GM23338 (cell line): ENCODE data around the gene COL8A1. TPM values are rescaled to one million over a fixed set of nuclear protein-coding genes. Genes with fewer than 3 reads are reported as not detected.

Source experiments
- ATAC-seq: fragments of 200-7000 bp; cut with Tn5 transposase; 3 replicates; pipeline ENCODE4 v1.9.1; 2020
- DNase-seq: peaks from one replicate; pipeline ENCODE4 v3.0.0-alpha.2; 2015; ENCODE audit warnings: low spot score
- H2AFZ ChIP-seq: fragments of 200-600 bp; sonication (generic); 2 replicates; pipeline ENCODE4 v1.8.0; 2016; ENCODE audit warnings: antibody characterized with exemption, mild to moderate bottlenecking, moderate library complexity
- H3F3A ChIP-seq: fragments of 200-600 bp; sonication (generic); replicated peaks from 2 replicates; pipeline ENCODE4 v1.8.0; 2017; ENCODE audit warnings: antibody characterized with exemption, mixed run types, low read depth
- H3K27ac ChIP-seq: fragments of 200-600 bp; sonication (generic); 2 replicates; pipeline ENCODE4 v1.6.1; 2016; ENCODE audit warnings: low read depth
- H3K27me3 ChIP-seq: fragments of 200-600 bp; sonication (generic); 2 replicates; pipeline ENCODE4 v1.8.0; 2016; ENCODE audit warnings: mild to moderate bottlenecking, mixed run types, moderate library complexity; ENCODE audit not compliant: insufficient read depth
- H3K36me3 ChIP-seq: fragments of 200-600 bp; sonication (generic); 2 replicates; pipeline ENCODE4 v1.8.0; 2016; ENCODE audit warnings: mild to moderate bottlenecking; ENCODE audit not compliant: insufficient read depth
- H3K4me1 ChIP-seq: fragments of 200-600 bp; sonication (generic); 2 replicates; pipeline ENCODE4 v1.8.0; 2016; ENCODE audit warnings: mild to moderate bottlenecking, moderate library complexity; ENCODE audit not compliant: insufficient read depth
- H3K4me2 ChIP-seq: fragments of 200-600 bp; sonication (generic); 2 replicates; pipeline ENCODE4 v1.7.1; 2017; ENCODE audit warnings: mixed run types
- H3K4me3 ChIP-seq: fragments of 200-600 bp; sonication (generic); 2 replicates; pipeline ENCODE4 v1.6.1; 2016; ENCODE audit warnings: mixed run types
- H3K79me2 ChIP-seq: fragments of 200-600 bp; sonication (generic); replicated peaks from 2 replicates; pipeline ENCODE4 v1.8.0; 2017; ENCODE audit warnings: mild to moderate bottlenecking; ENCODE audit not compliant: insufficient read depth
- H3K9me2 ChIP-seq: fragments of 200-600 bp; sonication (generic); 2 replicates; pipeline ENCODE4 v1.8.0; 2017; ENCODE audit not compliant: insufficient read depth
- H4K20me1 ChIP-seq: fragments of 200-600 bp; sonication (generic); replicated peaks from 2 replicates; pipeline ENCODE4 v1.8.0; 2017; ENCODE audit warnings: mild to moderate bottlenecking; ENCODE audit not compliant: insufficient read depth
- H3K27ac Mint-ChIP-seq: 2 replicates; pipeline ENCODE4 v1.8.0; 2020; ENCODE audit warnings: inconsistent platforms, mild to moderate bottlenecking, moderate library complexity, mixed read lengths
- H3K27me3 Mint-ChIP-seq: 3 replicates; pipeline ENCODE4 v1.8.0; 2022; ENCODE audit warnings: low read depth, mild to moderate bottlenecking, moderate library complexity, mixed read lengths, inconsistent platforms; ENCODE audit not compliant: insufficient read depth, poor library complexity
- H3K36me3 Mint-ChIP-seq: 3 replicates; pipeline ENCODE4 v1.8.0; 2021; ENCODE audit warnings: low read depth, mild to moderate bottlenecking, inconsistent platforms, moderate library complexity, mixed read lengths
- H3K4me1 Mint-ChIP-seq: 3 replicates; pipeline ENCODE4 v1.8.0; 2020; ENCODE audit warnings: mild to moderate bottlenecking, inconsistent platforms, mixed read lengths
- H3K4me3 Mint-ChIP-seq: 3 replicates; pipeline ENCODE4 v1.8.0; 2021; ENCODE audit warnings: moderate library complexity, mild to moderate bottlenecking, inconsistent platforms, mixed read lengths
- H3K9me3 Mint-ChIP-seq: 3 replicates; pipeline ENCODE4 v1.8.0; 2020; ENCODE audit warnings: moderate library complexity, mild to moderate bottlenecking, inconsistent platforms, mixed read lengths
- CREB1 ChIP-seq: fragments of 250-450 bp; sonication (Bioruptor Pico); IDR thresholded peaks from 2 replicates; pipeline ENCODE4 v1.5.0; 2020; ENCODE audit warnings: low read depth, mild to moderate bottlenecking, moderate library complexity
- CTCF ChIP-seq, 2 experiments: fragments of 200-600 bp in 1 of 2; sonication (generic) in 1 of 2; conservative IDR thresholded peaks; 2 replicates each; pipeline versions ENCODE4 v1.5.1 to v1.6.1; 2016 to 2017; ENCODE audit warnings: antibody characterized with exemption in 2 of 2, low read depth in 2 of 2, mild to moderate bottlenecking in 2 of 2, moderate library complexity in 1 of 2
- ETS1 ChIP-seq: IDR thresholded peaks from 2 replicates; pipeline ENCODE4 v1.6.1; 2016; ENCODE audit warnings: antibody characterized with exemption
- EZH2phosphoT487 ChIP-seq: fragments of 200-600 bp; sonication (generic); IDR thresholded peaks from one replicate; pipeline ENCODE4 v1.8.1; 2018; ENCODE audit warnings: antibody characterized with exemption; ENCODE audit not compliant: unreplicated experiment
- JUNB ChIP-seq: IDR thresholded peaks from one replicate; pipeline ENCODE4 v1.6.1; 2016; ENCODE audit warnings: antibody characterized with exemption; ENCODE audit not compliant: unreplicated experiment
- NANOG ChIP-seq: IDR thresholded peaks from 2 replicates; pipeline ENCODE4 v1.6.1; 2016; ENCODE audit warnings: antibody characterized with exemption, borderline replicate concordance
- STAT1 ChIP-seq: IDR thresholded peaks from one replicate; pipeline ENCODE4 v1.6.1; 2016; ENCODE audit warnings: antibody characterized with exemption; ENCODE audit not compliant: unreplicated experiment
- ZNF114 ChIP-seq: fragments of 250-450 bp; sonication (Bioruptor Pico); IDR thresholded peaks from 2 replicates; pipeline ENCODE4 v1.5.0; 2020; ENCODE audit warnings: mild to moderate bottlenecking, moderate library complexity
- ZNF331 ChIP-seq: fragments of 250-450 bp; sonication (Bioruptor Pico); IDR thresholded peaks from 2 replicates; pipeline ENCODE4 v1.5.0; 2020; ENCODE audit warnings: low read depth, mild to moderate bottlenecking, moderate library complexity
- polyA plus RNA-seq: library from polyadenylated mRNA; unstranded; fragments of >200 nt; fragmentation: Nextera tagmentation; extraction: Ambion mirVana; gene quantifications from 2 replicates; pipeline ENCODE4 v1.2.1, GENCODE V29; 2016
- total RNA-seq: library from RNA; depleted of rRNA; stranded (reverse); fragments of >200 nt; shearing (Covaris generic); gene quantifications from 2 replicates; pipeline ENCODE4 v1.2.3, GENCODE V29; 2014
- TF ChIP-seq, protein P1 (sequence below): IDR thresholded peaks from one replicate; pipeline ENCODE4 v1.6.1; 2018; ENCODE audit warnings: antibody characterized with exemption; ENCODE audit not compliant: unreplicated experiment

Gene COL8A1
- total and polyA plus RNA-seq, 2 experiments from 2014 or later, result 0.26 to 0.97 TPM

DNA sequence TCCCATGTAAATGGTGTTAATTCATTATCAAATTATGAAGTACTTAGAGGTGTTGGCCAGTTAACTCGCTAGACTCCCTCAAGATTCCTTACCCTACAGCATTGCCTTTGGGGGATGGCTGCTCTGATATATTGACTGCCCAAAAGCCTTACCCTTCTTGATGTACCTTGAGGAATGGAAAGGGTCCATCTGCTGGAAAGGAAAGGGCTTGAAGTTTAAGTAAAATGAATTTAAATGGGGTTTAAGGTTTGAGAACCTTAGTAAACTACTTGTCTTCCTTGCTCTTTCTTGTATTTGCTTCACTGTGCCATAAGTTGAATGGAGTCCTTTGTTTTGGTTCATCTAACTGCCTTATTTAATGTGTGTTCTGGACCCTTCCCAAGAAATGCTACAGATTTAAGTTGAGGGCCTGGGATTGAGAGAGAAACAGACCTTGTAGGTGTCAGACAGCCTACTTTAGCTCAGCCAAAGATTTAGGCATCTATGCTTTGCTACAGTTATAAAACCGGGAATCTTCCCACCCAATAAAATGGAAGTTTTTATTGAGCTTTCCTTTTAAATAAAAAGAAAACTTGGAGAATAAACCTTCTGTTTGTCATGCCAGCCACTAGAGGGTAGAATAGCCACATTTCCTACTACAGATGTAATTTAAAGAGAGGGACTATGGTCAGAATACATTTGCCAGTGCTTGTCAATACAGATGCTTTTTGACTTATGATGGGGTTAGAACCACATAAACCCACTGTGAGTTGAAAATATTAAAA is 204.6 kb downstream of the COL8A1 start:
- Histone ChIP-seq H3K27ac (no peak overlapping the region), H3K4me1 (peaks cover 9% of the 10 kb centered on the region), H3F3A (no peaks in the 10 kb centered on the region), H3K9me2 (no peaks in the 10 kb centered on the region), H3K27me3 (no peaks in the 10 kb centered on the region), H3K4me3 (no peak overlapping the region), H2AFZ (no peak overlapping the region), H3K4me2 (no peak overlapping the region), H3K36me3 (no peaks in the 10 kb centered on the region), H4K20me1 (no peaks in the 10 kb centered on the region), H3K79me2 (peaks cover 54% of the 10 kb centered on the region)
- Mint-ChIP-seq H3K4me1 (peaks cover 34% of the 10 kb centered on the region), H3K27ac (peak overlapping the region; percentile 0; the same call in 1 of the 2 replicates), H3K4me3 (no peak overlapping the region), H3K27me3 (peaks cover 3% of the 10 kb centered on the region), H3K9me3 (no peaks in the 10 kb centered on the region), H3K36me3 (no peaks in the 10 kb centered on the region)
- ATAC-seq (peak; percentile 83), DNase-seq (peak; percentile 75)
- TF ChIP-seq CTCF (conservative IDR thresholded peaks at IDR 0.05; ENCODE audit: low read depth in 2 of 2) (peak; percentile 64 to 80), STAT1 (no peak)

- H3K9me2 ChIP-seq, result no peaks in the 10 kb centered on the region
- Mint-ChIP-seq H3K36me3 (no peaks in the 10 kb centered on the region), H3K9me3 (no peaks in the 10 kb centered on the region), H3K27me3 (peaks cover 3% of the 10 kb centered on the region), H3K27ac (no peak overlapping the region; the same call in 1 of the 2 replicates), H3K4me3 (no peak overlapping the region), H3K4me1 (peaks cover 34% of the 10 kb centered on the region)
- peaks cover 57% of the 10 kb centered on the region for H3K79me2 ChIP-seq
- H3K27ac ChIP-seq, result no peak overlapping the region
- H3K4me1 ChIP-seq, result peaks cover 9% of the 10 kb centered on the region
- H4K20me1 ChIP-seq, result no peaks in the 10 kb centered on the region
- no peak for DNase-seq
- no peaks in the 10 kb centered on the region for H3F3A ChIP-seq
- TF ChIP-seq CTCF (conservative IDR thresholded peaks at IDR 0.05; ENCODE audit: low read depth in 2 of 2) (no peak), CREB1 (CRISPR knock-in tag) (no peak), ZNF114 (CRISPR knock-in tag) (no peak), JUNB (no peak), EZH2phosphoT487 (no peak), ZNF331 (CRISPR knock-in tag) (no peak), NANOG (no peak), ETS1 (no peak), STAT1 (no peak)
- TF ChIP-seq, protein P1, sequence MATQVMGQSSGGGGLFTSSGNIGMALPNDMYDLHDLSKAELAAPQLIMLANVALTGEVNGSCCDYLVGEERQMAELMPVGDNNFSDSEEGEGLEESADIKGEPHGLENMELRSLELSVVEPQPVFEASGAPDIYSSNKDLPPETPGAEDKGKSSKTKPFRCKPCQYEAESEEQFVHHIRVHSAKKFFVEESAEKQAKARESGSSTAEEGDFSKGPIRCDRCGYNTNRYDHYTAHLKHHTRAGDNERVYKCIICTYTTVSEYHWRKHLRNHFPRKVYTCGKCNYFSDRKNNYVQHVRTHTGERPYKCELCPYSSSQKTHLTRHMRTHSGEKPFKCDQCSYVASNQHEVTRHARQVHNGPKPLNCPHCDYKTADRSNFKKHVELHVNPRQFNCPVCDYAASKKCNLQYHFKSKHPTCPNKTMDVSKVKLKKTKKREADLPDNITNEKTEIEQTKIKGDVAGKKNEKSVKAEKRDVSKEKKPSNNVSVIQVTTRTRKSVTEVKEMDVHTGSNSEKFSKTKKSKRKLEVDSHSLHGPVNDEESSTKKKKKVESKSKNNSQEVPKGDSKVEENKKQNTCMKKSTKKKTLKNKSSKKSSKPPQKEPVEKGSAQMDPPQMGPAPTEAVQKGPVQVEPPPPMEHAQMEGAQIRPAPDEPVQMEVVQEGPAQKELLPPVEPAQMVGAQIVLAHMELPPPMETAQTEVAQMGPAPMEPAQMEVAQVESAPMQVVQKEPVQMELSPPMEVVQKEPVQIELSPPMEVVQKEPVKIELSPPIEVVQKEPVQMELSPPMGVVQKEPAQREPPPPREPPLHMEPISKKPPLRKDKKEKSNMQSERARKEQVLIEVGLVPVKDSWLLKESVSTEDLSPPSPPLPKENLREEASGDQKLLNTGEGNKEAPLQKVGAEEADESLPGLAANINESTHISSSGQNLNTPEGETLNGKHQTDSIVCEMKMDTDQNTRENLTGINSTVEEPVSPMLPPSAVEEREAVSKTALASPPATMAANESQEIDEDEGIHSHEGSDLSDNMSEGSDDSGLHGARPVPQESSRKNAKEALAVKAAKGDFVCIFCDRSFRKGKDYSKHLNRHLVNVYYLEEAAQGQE, result no peak
- ATAC-seq, result peak; percentile 58
- no peaks in the 10 kb centered on the region for H3K27me3 ChIP-seq
- H3K36me3 ChIP-seq, result no peaks in the 10 kb centered on the region
- no peak overlapping the region for H2AFZ ChIP-seq
- no peak overlapping the region for H3K4me2 ChIP-seq
- no peak overlapping the region for H3K4me3 ChIP-seq
Observed at GRCh38 chr3:99843590-99844258, 205.3 kb downstream of the COL8A1 start.
